GM12878 (cell line): ENCODE data around the gene CRYBA2. TPM values are rescaled to one million over a fixed set of nuclear protein-coding genes. Genes with fewer than 3 reads are reported as not detected.

Source experiments
- ESRRA ChIP-seq: IDR thresholded peaks from 2 replicates; pipeline ENCODE4 v1.6.1; 2012; ENCODE audit warnings: mild to moderate bottlenecking, low read length, improper control_type of control experiment
- EZH2 ChIP-seq: IDR thresholded peaks from 2 replicates; pipeline ENCODE4 v1.6.1; 2012; ENCODE audit warnings: low read depth, mild to moderate bottlenecking, control low read depth, inconsistent platforms, low read length, borderline replicate concordance; ENCODE audit not compliant: control insufficient read depth
- LARP7 ChIP-seq: fragments of 450-650 bp; IDR thresholded peaks from 2 replicates; pipeline ENCODE4 v1.6.1; 2017; ENCODE audit warnings: mild to moderate bottlenecking
- SMARCA5 ChIP-seq: fragments of 450-650 bp; IDR thresholded peaks from 2 replicates; pipeline ENCODE4 v1.6.1; 2017; ENCODE audit warnings: mild to moderate bottlenecking
- STAT3 ChIP-seq: IDR thresholded peaks from 2 replicates; pipeline ENCODE4 v1.6.1; 2011; ENCODE audit warnings: low read depth, low read length, improper control_type of control experiment
- SUZ12 ChIP-seq: fragments of 200-600 bp; sonication (generic); IDR thresholded peaks from one replicate; pipeline ENCODE4 v1.6.1; 2018; ENCODE audit warnings: antibody characterized with exemption, mild to moderate bottlenecking; ENCODE audit not compliant: unreplicated experiment
- TBL1XR1 ChIP-seq: IDR thresholded peaks from 2 replicates; pipeline ENCODE4 v1.6.1; 2012; ENCODE audit warnings: low read depth, low read length, improper control_type of control experiment
- TCF3 ChIP-seq: IDR thresholded peaks from 2 replicates; pipeline ENCODE4 v1.6.1; 2012; ENCODE audit warnings: low read depth, mild to moderate bottlenecking, low read length, borderline replicate concordance; ENCODE audit not compliant: insufficient read depth
- YY1 ChIP-seq: IDR thresholded peaks from 2 replicates; pipeline ENCODE4 v1.6.1; 2011; ENCODE audit warnings: low read depth, mild to moderate bottlenecking, low read length
- ZBED1 ChIP-seq: IDR thresholded peaks from 2 replicates; pipeline ENCODE4 v1.6.1; 2016; ENCODE audit warnings: borderline replicate concordance
- polyA plus RNA-seq, 11 experiments: library from polyadenylated mRNA; depleted of rRNA in 4 of 11; unstranded in 6 of 11; stranded (reverse) in 5 of 11; fragments of >200 nt; fragmentation: Nextera tagmentation in 4 of 11; fragmentation: Illumina TruSeq in 1 of 11; extraction: Ambion mirVana in 4 of 11; extraction: Trizol in 1 of 11; gene quantifications; 1 replicate in 1 of 11; 2 replicates in 10 of 11; pipeline versions ENCODE4 v1.2.1 to v1.2.3, GENCODE V29; 2011 to 2016; ENCODE audit warnings: inconsistent platforms in 2 of 11, missing spikeins in 2 of 11, low read depth in 1 of 11
- total RNA-seq, 4 experiments: library from RNA; depleted of rRNA in 3 of 4; stranded (reverse); fragments of >200 nt in 3 of 4; fragmentation: Illumina TruSeq in 1 of 4; extraction: Trizol in 1 of 4; gene quantifications; 2 replicates each; pipeline versions ENCODE4 v1.2.1 to v1.2.3, GENCODE V29; 2013 to 2021
- TF ChIP-seq, protein P1 (sequence below): fragments of 450-650 bp; IDR thresholded peaks from 2 replicates; pipeline ENCODE4 v1.6.1; 2018; ENCODE audit warnings: mild to moderate bottlenecking, low read depth, moderate library complexity; ENCODE audit not compliant: partially characterized antibody
- TF ChIP-seq, protein P2 (sequence below), 3 experiments: IDR thresholded peaks in 2 of 3; conservative IDR thresholded peaks in 1 of 3; 2 replicates each; pipeline ENCODE4 v1.5.1; 2011; ENCODE audit warnings: low read depth in 3 of 3, low read length in 3 of 3, mild to moderate bottlenecking in 3 of 3, control low read depth in 2 of 3, moderate library complexity in 2 of 3, inconsistent platforms in 1 of 3, mixed read lengths in 1 of 3; ENCODE audit not compliant: control insufficient read depth in 2 of 3, insufficient read depth in 1 of 3; ENCODE audit errors: extremely low read depth in 1 of 3
- TF ChIP-seq, protein P3 (sequence below): IDR thresholded peaks from 2 replicates; pipeline ENCODE4 v1.6.1; 2012; ENCODE audit warnings: improper control_type of control experiment, low read depth, low read length; ENCODE audit not compliant: insufficient replicate concordance

The CRYBA2 gene
- total and polyA plus RNA-seq, 10 of the 15 experiments (the other 5 are each of a cell fraction or from before 2014, with no cell fraction given), result not detected

DNA sequence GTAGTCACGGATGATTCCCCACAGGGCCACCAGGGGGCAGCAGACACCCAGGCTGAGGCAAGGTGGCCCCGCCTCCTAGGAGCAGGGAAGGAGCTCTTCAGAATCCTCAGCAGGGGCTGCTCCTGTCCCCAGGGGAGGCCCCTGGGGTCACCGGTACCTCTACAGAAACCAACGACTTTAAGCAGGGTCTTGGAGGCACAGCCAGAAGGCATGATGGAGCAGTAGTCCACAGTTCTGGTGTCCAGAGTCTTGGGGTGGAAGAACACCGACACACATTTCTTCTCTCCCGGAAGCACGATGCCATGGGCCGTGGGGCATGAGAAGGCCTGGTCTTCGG is 36.6 kb upstream of the CRYBA2 start (continued):
- TF ChIP-seq, protein P1, sequence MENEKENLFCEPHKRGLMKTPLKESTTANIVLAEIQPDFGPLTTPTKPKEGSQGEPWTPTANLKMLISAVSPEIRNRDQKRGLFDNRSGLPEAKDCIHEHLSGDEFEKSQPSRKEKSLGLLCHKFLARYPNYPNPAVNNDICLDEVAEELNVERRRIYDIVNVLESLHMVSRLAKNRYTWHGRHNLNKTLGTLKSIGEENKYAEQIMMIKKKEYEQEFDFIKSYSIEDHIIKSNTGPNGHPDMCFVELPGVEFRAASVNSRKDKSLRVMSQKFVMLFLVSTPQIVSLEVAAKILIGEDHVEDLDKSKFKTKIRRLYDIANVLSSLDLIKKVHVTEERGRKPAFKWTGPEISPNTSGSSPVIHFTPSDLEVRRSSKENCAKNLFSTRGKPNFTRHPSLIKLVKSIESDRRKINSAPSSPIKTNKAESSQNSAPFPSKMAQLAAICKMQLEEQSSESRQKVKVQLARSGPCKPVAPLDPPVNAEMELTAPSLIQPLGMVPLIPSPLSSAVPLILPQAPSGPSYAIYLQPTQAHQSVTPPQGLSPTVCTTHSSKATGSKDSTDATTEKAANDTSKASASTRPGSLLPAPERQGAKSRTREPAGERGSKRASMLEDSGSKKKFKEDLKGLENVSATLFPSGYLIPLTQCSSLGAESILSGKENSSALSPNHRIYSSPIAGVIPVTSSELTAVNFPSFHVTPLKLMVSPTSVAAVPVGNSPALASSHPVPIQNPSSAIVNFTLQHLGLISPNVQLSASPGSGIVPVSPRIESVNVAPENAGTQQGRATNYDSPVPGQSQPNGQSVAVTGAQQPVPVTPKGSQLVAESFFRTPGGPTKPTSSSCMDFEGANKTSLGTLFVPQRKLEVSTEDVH, result no peak
- TF ChIP-seq, protein P2, sequence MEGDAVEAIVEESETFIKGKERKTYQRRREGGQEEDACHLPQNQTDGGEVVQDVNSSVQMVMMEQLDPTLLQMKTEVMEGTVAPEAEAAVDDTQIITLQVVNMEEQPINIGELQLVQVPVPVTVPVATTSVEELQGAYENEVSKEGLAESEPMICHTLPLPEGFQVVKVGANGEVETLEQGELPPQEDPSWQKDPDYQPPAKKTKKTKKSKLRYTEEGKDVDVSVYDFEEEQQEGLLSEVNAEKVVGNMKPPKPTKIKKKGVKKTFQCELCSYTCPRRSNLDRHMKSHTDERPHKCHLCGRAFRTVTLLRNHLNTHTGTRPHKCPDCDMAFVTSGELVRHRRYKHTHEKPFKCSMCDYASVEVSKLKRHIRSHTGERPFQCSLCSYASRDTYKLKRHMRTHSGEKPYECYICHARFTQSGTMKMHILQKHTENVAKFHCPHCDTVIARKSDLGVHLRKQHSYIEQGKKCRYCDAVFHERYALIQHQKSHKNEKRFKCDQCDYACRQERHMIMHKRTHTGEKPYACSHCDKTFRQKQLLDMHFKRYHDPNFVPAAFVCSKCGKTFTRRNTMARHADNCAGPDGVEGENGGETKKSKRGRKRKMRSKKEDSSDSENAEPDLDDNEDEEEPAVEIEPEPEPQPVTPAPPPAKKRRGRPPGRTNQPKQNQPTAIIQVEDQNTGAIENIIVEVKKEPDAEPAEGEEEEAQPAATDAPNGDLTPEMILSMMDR (IDR thresholded peaks at IDR 0.05 in 2 of 3, conservative IDR thresholded peaks at IDR 0.05 in 1 of 3; ENCODE audit: control insufficient read depth in 2 of 3, extremely low read depth in 1 of 3, insufficient read depth in 1 of 3, low read depth in 3 of 3, low read length in 3 of 3), result peak; percentile 92 to 98 (median 93)
- TF ChIP-seq ESRRA, result no peak
- no peak for TF ChIP-seq SMARCA5
- TF ChIP-seq EZH2, result no peak
- TF ChIP-seq, protein P3, sequence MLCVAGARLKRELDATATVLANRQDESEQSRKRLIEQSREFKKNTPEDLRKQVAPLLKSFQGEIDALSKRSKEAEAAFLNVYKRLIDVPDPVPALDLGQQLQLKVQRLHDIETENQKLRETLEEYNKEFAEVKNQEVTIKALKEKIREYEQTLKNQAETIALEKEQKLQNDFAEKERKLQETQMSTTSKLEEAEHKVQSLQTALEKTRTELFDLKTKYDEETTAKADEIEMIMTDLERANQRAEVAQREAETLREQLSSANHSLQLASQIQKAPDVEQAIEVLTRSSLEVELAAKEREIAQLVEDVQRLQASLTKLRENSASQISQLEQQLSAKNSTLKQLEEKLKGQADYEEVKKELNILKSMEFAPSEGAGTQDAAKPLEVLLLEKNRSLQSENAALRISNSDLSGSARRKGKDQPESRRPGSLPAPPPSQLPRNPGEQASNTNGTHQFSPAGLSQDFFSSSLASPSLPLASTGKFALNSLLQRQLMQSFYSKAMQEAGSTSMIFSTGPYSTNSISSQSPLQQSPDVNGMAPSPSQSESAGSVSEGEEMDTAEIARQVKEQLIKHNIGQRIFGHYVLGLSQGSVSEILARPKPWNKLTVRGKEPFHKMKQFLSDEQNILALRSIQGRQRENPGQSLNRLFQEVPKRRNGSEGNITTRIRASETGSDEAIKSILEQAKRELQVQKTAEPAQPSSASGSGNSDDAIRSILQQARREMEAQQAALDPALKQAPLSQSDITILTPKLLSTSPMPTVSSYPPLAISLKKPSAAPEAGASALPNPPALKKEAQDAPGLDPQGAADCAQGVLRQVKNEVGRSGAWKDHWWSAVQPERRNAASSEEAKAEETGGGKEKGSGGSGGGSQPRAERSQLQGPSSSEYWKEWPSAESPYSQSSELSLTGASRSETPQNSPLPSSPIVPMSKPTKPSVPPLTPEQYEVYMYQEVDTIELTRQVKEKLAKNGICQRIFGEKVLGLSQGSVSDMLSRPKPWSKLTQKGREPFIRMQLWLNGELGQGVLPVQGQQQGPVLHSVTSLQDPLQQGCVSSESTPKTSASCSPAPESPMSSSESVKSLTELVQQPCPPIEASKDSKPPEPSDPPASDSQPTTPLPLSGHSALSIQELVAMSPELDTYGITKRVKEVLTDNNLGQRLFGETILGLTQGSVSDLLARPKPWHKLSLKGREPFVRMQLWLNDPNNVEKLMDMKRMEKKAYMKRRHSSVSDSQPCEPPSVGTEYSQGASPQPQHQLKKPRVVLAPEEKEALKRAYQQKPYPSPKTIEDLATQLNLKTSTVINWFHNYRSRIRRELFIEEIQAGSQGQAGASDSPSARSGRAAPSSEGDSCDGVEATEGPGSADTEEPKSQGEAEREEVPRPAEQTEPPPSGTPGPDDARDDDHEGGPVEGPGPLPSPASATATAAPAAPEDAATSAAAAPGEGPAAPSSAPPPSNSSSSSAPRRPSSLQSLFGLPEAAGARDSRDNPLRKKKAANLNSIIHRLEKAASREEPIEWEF, result no peak
- TF ChIP-seq ZBED1, result no peak
- TF ChIP-seq SUZ12, result no peak
- no peak for TF ChIP-seq TCF3
- TF ChIP-seq YY1, result peak; percentile 37; the same call in 1 of the 2 replicates
- TF ChIP-seq LARP7, result no peak
- TF ChIP-seq TBL1XR1, result no peak
- no peak for TF ChIP-seq STAT3
- TF ChIP-seq, all 136 proteins: peak for 5
